Anterior cingulate cortex (tissue), 58 donors: Measurements from ENCODE around the gene USH1C.
A peak's percentile ranks its signal among the peaks of the same experiment; 100 is the strongest.

Experiments
- DNase-seq, 58 donors: peaks; one replicate each; lab custom pipeline; 2025; lab: John Stamatoyannopoulos, UW

Gene USH1C

DNA sequence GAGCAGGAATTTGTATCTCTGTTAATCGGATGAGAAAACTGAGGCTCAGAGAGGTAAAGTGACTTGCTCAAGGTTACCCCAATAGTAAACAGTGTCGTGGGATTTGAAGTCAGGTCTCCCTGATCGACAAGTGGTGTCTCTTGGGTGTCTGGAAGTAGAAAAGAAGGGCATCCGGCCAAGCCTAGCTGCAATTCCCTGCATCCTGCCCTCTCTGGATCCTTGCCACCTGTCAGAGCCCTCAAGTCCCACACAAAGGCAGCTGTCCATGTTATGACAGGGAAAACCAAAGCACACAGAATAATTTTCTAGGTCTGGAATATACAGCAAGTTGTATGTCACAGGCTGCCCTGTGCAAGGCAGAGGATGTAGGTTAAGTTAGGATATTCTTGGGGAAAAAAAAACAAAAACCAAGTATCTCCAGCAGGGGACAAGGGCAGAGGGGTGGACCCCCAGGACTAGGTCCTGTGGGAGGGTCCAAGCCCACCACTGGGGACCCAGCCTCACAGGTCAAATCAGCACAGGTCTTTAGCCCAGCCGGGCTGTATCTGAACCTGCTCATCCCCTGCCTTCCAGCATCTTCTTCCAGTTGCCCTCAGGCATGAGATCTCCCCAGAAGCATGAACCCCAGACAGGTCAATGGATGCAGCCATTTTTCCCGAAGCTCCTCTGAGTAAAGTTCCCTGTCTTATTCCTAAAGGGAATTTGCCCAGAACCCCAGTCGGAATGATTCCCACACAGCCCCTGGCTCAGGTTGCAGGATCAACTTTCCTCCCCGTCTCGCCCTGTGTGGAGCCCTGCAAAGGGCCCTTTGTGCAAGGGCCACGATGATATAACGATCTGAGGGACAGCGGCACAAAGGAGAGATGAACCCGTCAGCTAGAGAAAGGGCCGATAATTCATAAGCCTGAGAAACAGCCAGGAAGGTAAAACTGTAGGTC lies 15.0 kb downstream of the USH1C start:
- peak in 4 of 58 donors; percentile 5 to 17 (median 10) for DNase-seq

DNA sequence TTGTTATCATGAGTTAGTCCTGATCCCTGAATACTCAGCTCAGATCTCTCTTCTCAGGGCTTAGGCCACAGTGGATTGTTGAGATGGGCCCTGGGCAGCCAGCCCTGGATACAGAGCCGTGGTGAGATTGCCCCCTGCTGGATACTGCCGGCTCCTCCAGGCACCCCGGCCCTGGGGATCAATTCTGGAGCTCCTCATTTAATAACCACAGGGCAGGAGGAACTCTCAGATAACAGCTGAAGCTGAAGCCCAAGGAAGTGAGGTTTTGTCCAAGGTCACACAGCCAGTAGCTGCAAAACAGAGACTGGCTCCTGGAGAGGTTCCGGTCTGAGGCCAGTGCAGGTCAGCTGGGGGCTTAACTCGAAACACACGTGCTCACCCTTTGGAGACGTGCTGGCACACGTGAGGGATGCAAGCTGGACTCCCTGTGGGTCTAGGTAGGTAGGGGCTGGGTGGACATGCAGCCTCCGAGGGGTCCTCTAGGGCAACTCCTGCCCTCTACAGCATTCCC lies 16.0 kb downstream of the USH1C start:
- peak in 51 of 58 donors; percentile 15 to 78 (median 54) for DNase-seq

DNA sequence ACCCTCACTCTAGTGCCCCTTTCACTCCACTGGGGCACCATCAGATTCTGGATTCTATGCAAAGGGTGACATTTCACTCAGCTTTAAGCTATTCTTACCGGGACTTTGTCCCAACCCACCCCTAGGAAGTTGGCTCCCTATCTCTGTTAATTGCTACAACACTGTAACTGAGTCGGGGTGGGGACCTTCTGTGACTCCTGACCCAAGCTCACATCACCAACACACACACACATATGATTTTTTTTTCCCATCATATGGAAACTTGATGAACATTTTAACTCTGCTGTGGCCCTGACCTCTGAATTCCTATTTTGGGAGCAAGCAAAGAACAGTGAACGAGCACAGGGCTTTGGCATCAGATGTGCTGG lies 16.6 kb downstream of the USH1C start:
- DNase-seq = no peak

DNA sequence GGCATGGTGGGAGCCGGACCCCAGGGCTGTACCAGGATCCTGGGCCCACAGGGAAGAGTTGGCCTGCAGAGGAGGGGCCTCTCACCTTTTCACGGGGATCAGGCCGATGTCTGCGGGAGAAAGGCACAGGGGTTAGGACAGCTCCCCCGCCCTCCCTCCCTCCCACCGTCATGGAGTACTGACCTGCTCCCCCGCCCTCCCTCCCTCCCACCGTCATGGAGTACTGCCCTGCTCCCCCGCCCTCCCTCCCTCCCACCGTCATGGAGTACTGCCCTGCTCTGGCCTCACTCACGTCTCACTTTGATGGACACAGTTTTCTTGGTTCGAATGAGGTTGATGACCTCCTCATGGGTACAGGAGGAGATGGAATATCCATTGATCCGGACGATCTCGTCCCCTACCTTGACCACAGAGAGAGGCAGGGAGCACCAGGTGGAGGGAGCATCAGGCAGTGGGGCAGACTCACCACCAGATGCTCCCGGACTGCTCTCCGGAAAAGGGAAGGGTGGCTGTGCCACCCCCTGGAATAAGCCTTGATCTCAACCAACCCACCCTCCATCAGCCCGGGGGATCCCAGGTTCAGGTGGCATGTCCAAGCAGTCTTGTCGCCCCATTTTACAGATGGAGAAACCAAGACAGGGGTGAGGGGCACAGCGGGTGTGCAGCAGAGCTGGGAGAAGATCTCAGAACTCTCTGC lies 17.1 kb downstream of the USH1C start:
- DNase-seq = no peak

DNA sequence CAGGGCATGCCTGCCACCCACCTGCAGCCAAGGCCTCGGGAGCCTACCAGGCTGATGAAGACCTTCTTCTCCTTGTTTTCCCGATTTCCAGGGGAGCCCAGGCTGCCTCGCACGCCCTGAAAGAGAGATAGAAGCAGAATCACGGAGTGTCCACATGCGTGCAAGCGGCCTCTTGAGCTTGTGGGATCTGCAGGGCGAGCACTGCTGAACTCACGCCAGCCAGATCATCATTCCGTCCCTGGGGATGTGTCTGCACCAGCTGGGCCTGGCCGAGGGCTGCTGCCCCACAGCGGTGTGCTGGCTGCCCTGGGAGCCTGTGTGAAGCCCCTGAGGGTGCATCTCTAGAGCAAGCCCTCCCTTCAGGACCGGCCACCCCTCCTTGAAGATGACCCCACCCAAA lies 17.9 kb downstream of the USH1C start:
- peak in 11 of 58 donors; percentile 7 to 43 (median 24) for DNase-seq

DNA sequence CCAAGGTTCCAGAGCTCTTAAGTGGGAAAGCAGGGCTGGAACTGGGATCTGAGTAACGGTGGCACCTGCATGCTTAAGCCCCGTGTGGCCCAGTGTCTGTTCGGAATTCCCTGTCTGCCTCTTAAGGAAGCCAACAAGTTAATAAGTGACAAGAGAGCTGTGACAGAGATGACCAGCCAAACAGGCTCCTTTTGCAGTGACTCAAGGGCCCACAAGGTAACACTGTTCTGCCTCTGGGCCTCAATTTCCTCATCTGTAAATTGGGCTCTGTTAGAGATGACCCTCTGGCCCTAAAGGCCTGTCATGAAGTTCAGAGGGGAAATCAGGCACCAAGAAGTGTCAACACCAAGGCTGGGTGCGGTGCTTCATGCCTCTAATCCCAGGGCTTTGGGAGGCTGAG lies 18.6 kb downstream of the USH1C start:
- DNase-seq = no peak

DNA sequence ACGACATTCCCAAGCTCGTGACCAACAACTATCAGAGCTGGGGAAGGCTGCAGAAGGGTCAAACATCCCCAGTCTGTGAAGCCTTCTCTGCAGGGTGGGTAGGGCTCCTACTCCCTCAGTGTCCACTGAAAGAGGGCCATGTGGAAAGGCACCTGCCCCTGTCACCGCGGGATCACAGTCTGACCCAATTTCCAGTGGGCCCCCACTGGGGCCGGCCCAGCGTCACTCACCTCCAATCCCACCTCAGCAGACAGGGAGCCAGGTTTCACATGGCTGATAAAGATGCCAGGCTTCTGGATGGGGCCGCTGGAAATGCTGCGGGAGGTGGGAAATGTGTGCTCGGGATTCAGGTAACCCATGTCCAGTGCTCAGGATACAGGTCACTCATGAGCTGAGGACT lies 20.0 kb downstream of the USH1C start:
- DNase-seq = no peak

DNA sequence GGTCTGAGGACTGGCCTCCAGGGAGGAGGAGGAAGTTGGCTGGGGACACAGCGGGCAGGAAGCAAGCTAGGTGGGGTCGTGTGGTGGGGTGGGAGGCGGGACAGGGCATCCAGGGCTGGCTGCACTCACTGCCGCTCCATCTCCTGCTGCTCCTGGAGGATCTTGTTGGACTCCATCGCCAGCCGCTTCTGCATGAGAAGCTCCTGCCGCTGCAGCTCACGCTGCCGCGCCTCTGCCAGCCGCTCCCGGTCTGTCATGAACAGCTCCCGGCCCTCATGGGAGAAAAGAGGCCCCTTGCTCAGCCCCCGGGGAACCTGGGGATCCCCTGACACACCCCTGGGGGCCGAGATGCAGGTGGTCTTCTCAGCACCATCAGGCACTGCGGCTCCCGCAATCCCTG lies 21.6 kb downstream of the USH1C start:
- DNase-seq = no peak

DNA sequence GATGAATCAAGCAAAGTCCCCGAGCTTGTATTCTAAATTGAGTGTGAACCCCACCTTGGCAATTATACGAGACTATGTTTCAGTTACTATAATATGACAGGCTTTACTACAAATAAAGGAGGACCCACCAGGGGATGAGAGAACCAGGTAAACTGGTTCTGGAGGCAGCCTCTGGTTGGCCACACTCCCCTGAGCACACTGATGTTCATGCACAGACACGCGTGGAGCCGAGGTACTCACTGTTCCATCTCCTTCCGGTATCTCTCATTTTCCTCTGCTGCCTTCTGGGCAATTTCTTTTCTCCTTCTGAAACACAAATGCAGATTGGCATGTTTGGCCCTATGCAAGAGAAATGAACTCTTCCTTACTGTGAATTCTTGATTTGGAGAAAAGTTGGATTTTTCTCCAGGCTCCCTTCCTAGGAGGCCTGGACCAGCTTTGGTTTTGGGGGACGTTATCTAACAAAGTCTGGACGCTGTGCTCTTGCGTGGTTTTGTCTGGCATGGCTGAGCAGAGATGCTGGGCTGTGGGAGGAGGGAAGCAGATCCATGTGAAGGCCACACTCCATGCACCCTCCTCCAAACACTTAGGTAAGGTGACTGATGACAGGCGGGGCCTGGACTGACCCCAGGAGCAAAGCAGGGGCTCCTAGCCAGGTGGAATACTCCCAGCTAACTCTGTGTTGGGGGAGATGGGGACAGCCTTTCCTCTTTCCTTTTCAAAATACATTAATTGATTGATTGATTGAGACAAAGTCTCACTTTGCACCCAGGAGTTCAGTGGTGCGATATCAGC lies 22.9 kb downstream of the USH1C start:
- no peak for DNase-seq

DNA sequence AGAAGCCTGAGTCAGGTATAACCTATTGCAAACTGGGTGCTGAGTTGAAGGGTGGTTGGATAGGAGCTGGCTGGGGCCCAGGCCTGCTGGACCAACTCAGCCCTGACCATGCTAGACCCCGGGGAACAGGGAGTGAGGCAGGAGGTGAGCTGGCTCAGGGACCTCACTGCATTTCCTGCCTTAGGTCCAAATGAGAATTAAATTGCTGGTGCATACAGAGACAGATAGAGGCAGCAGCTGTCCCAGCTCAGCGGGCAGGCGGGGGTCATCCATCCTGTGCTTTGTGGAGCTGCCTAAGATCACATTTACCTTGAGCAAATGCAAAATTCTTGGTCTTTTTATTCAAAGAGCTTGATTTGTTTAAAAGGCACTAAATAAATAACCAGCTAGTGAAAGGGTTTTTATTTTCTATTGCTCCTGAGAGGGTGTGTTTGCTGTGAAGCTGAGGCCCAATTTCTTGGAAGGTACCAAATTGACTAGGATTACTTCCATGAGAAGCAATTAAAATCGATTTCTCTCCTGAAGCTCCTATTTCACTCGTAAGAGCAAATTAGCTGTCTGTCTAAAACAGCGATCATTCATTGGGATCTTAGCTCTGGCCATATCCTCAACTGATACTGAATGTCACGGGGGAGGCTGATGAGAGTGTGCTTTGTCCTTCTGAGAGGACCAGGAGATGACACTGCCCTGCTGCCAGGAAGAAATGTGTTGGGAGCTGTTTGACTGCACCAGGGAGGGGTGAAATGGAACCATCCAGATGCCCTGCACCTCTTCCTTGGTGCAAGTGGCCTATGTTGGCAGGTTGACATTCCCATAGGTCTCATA lies 24.9 kb downstream of the USH1C start:
- peak in 28 of 58 donors; percentile 7 to 83 (median 46) for DNase-seq

DNA sequence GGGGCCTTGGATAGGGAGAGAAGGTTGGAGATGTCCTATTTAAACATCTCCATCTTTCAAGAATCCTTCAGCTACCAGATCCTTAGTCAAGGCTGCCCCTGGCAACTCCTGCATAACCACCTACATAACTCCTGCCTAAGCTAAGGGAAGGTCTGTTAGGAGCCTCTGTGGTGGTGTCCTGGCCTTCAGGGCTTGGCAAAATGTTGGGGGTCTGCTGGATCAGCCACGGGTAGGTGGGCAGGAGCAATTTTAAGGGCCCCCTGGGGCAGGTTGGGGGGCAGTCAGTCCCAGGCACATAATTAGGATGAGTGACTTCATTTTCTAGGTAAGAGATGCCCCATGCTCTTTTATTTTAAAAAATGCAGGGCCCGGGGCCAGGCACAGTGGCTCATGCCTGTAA lies 25.9 kb downstream of the USH1C start:
- DNase-seq = no peak

DNA sequence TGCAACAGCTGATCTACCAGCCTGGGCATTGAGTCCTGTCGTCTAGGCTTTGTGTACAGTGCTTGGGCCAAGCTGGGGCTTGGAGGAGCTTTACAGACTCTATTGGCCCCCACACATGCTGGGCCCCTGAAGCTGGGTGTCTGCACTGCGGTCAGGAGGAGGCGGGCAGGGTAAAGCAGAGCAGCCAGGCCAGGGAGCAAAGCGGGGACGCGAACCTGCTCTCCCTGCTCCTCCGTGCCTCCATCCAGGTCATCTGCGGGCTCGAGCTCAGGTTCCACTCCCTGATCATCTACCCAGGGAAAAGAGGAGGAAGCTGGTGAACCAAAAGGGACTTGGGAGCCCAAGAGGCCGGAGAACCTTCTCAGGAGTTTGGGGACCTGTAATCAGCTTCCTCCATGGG lies 27.0 kb downstream of the USH1C start:
- DNase-seq = peak in 2 of 58 donors; percentile 20 to 49

DNA sequence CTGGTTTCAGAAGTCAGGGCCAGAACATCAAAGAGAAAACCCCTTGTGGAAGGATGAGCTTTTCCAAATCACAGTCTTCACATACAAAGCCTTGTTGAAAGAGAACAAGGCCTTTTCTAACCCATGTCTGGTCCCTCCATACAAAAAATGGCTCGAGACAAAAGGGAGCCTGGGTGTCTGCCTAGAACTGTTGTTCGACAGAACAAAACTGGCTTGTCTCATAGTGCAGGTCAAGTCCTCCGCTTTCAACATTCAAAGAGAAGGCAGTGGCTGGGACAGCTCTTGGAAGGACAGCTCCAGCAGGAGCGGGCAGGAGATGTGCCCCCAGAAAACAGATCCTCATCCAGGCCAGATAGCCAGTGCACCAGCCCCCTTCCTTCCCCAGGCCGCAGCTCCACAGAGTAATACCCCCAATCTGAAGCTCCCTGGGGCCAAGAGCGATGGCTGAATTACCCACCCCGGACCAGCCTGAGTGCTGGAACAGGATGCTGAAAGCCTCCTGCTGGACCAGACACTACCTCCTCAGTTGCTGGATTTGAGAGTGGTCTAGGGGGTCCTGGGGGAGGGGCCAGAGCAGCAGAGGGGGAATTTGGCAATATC lies 27.6 kb downstream of the USH1C start:
- DNase-seq = peak in 33 of 58 donors; percentile 7 to 88 (median 56)

DNA sequence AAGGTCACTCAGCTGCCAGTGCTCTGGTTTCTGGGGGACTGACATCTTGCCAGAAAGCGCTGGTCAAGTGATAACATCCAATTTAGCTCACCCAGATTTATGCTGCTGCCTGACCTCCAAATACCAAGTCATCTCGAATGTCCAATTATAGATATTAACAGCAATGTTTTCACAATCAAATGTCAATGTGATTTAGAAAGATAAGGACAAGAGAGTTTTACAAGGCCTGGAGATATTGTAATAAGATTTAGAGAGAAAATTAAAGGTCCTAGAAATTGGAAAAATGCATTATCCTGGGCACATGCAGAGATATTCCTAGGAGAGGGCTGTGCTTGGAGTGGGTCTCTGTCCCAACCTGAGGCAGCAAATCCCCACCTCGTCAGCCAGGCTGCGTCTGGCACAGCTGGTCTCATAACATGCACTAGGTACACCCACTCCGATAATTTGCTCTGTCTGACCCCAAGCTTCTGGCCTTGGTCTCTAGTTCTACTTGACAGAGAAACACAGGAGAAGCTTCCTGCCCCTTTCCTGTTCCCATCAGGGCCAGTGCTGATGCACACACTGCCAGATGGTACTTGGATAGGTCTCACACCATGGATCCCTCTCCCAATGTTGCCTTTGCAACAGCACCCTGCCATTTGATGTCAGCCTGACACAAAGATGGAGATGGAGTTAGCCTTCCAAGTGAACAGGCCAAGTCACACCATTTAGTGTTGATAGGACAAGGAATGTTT lies 28.6 kb downstream of the USH1C start:
- peak in 1 of 58 donors; percentile 33 for DNase-seq

DNA sequence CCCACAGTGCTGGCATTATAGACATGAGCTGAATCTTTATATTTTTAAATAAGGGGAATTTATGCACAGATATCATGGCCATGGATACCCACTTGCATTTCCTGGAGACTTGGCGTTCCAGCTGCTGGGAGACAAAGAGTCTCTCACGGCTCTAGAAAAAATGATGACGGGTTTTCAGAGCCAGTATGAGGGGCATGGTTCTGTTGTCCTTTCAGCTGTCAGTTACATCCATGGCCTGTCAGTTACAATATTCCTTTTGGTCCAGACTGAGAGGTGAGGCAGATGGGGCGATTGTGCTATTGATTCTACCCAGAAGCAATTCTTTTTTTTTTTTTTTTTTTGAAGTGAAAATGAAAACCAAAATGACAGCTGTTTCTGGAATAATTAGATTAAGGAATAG lies 29.7 kb downstream of the USH1C start:
- DNase-seq = peak in 1 of 58 donors; percentile 34

DNA sequence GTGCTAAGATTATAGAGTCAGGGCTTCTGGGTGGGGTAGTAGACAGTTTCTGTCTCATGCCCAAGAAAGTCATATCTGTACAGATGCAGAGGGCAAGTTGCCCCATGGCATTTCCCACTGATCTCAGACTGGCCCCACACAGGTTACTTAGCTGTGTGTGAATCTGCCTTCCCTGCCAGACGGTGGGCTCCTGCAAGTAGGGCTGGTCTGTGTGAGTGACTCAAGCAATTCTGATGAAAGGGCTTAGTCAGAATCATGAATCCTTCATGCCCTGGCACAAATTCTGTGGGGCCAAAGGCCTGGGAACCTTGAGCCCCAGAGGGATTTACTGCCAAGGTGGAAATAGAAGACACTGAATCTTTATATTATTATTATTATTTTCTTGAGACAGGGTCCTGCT lies 30.4 kb downstream of the USH1C start:
- DNase-seq = no peak

DNA sequence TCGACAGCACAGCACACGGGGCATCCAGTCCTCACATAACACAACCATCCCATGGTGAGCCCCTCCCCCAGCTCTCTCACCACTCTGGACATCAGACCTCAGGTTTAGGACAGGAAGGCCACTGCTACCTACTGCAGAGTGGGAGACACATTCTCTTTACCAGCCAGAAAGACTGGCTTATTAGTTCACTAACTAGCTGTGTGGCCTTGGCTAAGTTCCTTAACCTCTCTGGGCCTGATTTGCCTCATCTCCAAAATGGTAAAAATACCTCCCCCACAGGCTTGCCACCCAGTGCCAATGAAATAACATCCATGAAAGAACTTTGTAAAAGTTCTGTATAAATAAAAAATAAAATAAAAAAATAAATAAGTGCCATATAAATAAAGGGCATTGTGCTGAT lies 32.1 kb downstream of the USH1C start:
- no peak for DNase-seq

DNA sequence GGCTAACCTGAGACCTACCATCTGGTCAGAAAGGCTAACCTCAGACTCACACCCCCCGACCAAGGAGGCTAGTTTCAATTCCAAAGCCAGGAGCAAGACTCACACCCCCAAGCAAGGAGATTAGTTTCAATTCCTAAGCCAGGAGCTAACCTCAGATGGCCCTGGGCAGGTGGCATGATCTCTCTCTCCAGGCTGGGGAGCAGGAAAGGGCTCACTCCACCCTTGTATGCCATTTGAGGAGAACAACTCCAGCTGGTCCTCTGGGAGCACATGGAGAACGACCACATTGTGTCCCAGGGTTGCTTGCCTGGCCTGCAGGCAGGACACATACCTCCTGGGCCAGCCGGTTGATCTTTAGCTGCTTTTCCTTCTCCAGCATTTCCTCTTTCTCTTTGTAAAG lies 32.6 kb downstream of the USH1C start:
- no peak for DNase-seq
